ENCODE measurements around the gene PTPRN2.

PTPRN2 gene

DNA sequence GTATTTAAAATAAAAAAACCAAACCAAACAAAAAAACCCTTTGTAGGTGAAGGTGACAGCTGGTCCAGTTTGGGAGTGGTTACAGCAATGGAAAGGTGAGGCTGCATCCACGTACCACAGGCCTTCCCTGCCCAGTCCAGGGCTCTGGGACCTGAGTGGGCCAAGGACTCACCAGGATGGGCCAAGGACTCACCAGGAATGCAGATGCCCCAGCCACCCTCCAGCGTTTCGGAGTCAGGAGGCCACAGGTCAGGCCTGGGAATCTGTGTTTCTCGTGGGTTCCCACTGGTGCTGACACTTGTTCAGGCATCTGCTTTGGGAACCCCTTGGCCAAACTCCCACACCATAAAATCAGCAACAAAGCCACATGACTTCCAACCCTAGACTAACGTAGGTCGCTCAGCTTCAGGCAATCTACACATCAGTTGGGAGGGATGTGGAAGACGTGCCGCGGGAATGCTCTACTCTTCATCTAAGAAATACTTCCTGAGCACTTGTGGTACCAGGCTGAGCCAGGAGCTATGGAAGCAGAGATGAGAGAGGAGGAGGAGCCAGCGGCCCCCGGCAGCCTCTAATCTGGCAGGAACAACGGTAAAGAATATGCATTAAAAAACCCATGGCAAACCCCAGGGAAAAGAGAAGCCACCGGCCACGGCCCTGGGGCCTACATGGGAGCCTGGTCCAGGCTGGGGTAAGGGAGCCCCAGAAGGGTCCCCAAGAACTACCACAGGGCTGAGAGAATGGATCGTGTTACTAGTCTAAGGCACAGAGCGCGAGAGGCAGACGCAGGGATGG is 473.4 kb downstream of the PTPRN2 start:
- DNase-seq, result no peak
- intact Hi-C loops (cut with DNase I), result no loop called here

DNA sequence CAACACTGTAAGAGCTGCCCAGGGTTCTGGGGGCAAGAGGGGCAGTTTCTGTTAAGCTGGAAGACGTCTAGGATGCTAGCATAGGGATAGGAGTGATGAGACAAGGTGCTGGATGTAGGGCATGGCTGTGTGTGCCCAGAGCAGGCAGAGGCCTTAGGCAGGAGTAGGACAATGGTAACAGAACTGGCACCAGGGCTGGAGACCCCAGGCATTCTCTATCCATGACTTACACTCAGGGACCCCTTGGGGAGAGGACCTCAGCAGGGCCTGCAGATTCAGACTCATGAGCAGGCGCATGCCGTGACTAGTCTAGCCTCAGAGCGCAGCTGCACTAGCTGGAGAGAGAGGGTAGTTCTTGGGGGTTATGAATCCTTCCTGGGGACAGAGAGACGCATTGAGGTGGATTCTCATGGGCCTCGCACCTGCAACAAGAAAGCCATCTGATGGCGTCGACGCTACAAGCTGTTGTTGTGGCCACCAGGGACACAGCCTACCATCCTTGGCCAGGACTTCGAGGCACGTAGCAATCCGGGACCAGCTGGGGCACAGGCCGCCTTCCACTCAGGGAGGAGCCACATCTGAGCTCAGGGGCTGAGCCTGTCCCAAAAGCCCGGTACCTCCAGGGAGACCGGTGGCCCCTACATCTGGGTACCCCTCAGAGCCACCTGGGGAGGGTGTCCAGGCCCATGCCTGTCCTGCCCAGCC is 474.1 kb downstream of the PTPRN2 start:
- peak in 1 of 42 donors; percentile 17 for DNase-seq
- intact Hi-C loops (cut with DNase I), result no loop called here

DNA sequence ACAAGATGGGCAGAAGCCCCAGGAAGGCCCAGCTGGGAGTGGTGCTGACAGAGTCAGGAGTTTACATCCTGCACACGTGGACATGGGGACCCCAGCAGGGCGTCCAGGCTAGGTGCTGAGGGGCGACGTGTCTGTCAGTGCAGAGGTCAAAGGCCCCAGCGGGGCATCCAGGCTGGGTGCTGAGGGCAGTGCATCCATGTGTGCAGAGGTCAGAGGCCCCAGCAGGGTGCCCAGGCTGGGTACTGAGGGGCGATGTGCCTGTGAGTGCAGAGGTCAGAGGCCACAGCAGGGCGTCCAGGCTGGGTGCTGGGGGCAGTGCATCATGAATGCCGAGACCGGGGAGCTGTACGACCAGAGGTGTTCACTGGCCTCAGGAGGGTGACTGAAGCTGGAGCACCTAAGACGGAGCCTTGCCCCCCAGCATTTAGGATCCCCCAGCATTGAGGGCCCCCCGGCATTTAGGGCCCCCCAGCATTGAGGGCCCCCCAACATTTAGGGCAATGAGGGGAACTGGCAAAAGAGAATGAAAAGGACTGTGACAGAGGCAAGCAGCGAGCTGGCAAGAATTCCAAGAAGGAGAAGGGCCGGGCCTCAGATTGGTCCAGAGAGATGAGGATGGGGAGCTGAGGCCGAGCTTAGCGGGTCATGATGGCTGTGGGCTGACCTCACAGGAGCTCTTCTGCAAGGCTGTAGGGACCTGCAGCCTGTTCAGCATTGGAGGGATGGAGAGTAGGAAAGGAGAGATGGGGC is 474.9 kb downstream of the PTPRN2 start:
- intact Hi-C loops (cut with DNase I), result no loop called here
- peak in 1 of 42 donors; percentile 28 for DNase-seq

DNA sequence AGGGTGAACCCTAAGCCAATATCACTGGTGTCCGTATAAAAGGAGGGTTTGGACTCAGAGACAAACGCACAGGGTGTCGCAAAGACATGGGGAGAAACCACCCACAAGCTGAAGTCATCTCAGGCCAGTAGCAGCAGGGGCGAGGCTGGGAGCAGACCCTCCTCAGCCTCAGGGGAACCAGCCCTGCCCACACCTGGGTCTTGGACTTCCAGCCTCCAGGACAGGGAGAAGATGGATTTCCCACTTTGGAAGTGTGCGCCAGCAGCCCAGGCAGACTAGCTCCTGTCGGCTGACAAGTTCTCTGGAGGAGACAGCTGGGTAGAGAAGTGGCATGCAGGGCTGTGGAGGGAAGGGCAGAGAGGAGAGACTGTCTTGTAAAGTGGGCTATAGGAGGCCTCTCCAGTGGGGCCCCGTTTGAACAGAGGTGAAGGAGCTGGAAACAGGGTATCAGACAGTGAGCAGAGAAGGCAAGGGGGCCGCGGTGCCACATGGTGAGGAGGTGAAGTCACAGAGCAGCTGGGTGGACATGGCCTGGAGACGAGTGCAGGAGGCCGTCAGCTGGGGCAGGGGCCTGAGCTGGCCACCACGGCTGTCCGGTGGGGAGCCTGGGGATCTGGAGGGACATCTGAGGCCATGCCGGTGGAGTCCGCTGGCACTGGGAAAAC is 475.6 kb downstream of the PTPRN2 start:
- intact Hi-C loops (cut with DNase I), result no loop called here
- DNase-seq, result no peak

GRCh38 chr7:158111049-158111751 is 476.4 kb downstream of the PTPRN2 start:
- DNase-seq, result no peak
- intact Hi-C loops (cut with DNase I), result no loop called here

GRCh38 chr7:158110661-158111048 is 477.0 kb downstream of the PTPRN2 start:
- intact Hi-C loops (cut with DNase I), result no loop called here
- no peak for DNase-seq

GRCh38 chr7:158110034-158110590 is 477.5 kb downstream of the PTPRN2 start:
- peak in 1 of 42 donors; percentile 20 for DNase-seq
- intact Hi-C loops (cut with DNase I), result no loop called here

DNA sequence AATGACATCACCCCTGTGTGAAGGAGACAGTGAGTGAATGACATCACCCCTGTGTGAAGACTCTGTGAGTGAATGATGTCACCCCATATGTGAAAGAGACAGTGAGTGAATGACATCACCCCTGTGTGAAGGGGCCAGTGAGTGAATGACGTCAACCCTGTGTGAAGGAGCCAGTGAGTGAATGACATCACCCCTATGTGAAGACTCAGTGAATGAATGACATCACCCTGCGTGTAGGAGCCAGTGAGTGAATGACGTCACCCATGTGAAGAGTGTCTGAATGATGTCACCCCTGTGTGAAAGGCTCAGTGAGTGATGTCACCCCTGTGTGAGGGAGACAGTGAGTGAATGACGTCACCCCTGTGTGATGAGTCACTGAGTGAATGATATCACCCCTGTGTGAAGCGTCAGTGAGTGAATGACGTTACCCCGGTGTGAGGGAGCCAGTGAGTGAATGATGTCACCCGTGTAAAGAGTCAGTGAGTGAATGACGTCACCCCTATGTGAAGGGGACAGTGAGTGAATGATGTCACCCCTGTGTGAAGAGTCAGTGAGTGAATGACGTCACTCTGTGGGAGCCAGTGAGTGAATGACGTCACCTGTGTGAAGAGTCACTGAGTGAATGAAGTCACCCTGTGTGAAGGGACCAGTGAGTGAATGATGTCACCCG is 478.1 kb downstream of the PTPRN2 start:
- DNase-seq, result peak in 1 of 42 donors; percentile 40
- intact Hi-C loops (cut with DNase I), result no loop called here

DNA sequence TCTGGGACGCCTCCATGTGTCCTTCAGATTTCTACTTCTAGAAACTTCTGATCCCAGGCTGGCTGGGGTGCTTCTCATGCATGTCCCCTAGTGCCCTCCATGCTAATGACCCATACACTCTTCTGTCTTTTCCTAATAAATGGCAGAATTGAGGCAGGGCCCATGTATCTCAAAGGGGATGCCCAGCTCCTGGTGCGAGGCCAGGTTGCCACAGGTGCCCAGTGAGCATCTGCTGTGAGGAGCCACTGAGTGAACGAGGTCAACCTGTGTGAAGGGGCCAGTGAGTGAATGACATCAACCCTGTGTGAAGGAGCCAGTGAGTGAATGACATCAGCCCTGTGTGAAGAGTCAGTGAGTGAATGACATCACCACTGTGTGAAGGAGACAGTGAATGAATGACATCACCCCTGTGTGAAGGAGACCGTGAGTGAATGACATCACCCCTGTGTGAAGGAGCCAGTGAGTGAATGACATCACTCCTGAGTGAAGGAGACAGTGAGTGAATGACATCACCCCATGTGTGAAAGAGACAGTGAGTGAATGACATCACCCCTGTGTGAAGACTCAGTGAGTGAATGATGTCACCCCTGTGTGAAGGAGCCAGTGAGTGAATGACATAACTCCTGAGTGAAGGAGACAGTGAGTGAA is 478.9 kb downstream of the PTPRN2 start:
- intact Hi-C loops (cut with DNase I), result no loop called here
- peak in 1 of 42 donors; percentile 12 for DNase-seq

GRCh38 chr7:158107806-158108205 is 479.8 kb downstream of the PTPRN2 start:
- peak in 1 of 42 donors; percentile 7 for DNase-seq
- intact Hi-C loops (cut with DNase I), result no loop called here

DNA sequence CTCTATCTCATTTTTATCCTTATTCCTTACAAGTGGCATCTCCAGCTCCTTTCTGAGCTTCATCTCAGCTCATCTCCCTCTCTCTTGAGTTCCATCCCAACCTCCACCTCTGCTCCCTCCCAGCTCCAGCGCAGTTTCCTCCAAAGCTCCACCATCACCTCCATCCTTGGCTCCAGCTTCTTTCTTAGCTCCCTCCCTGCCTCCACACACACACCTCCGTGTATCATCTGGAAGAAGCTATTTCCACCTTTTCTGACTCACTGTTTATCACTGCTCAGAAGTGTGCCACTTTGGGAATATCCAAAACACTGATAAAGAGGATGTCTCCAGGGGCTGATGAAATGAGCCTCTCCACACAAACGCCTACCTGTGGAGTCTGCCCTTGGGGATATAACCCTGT is 481.4 kb downstream of the PTPRN2 start:
- peak in 10 of 42 donors; percentile 16 to 64 (median 32) for DNase-seq
- intact Hi-C loops (cut with DNase I), result no loop called here

- DNase-seq, result peak in 3 of 42 donors; percentile 1 to 18 (median 1)
- intact Hi-C loops (cut with DNase I), result no loop called here
Observed at GRCh38 chr7:158103378-158103777, 484.2 kb downstream of the PTPRN2 start.

GRCh38 chr7:158102897-158103296 is 484.7 kb downstream of the PTPRN2 start:
- intact Hi-C loops (cut with DNase I), result no loop called here
- peak in 1 of 42 donors; percentile 17 for DNase-seq

DNA sequence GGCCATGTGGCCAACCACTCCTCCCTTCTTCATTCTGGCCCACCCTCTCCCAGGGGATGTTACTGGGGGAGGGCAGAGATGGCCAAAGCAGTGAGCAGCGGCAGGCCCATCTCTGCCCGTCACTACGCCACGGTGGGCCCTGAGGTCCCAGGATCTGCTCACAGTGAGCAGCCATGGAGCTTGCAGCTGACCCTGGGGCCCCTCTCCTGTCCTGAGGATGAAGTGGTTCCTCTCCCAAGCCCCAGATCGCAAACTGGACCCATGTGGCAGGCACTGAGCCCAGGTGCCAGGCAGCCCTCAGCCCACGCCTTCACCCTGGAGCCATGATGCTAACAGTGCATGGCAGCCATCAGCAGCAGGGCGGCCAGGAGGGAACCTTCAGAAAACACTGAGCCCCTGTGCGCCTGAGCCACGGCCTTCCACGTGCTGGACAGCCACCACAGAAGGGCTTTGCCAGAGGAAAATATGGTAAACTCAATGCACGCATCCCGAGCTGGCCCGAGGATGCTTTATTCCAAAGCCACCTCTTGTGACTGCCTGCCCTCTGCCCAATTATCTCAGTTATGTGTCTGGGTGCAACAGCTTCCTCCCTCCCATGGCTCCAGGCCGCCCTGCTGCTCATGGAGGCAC is 485.7 kb downstream of the PTPRN2 start:
- peak in 3 of 42 donors; percentile 0 to 28 (median 12) for DNase-seq
- intact Hi-C loops (cut with DNase I), result no loop called here

GRCh38 chr7:158098125-158099030 is 489.2 kb downstream of the PTPRN2 start:
- intact Hi-C loops (cut with DNase I), result no loop called here
- peak in 4 of 42 donors; percentile 4 to 40 (median 20) for DNase-seq

Measured in head of caudate nucleus (tissue), 42 donors.